ENCODE measurements around the gene IGSF5.
"Not testable (repeated sequence)": the region's sequence is repeated elsewhere in the genome, so short reads cannot be mapped to it uniquely, and the experiment has no call there.

Gene IGSF5

DNA sequence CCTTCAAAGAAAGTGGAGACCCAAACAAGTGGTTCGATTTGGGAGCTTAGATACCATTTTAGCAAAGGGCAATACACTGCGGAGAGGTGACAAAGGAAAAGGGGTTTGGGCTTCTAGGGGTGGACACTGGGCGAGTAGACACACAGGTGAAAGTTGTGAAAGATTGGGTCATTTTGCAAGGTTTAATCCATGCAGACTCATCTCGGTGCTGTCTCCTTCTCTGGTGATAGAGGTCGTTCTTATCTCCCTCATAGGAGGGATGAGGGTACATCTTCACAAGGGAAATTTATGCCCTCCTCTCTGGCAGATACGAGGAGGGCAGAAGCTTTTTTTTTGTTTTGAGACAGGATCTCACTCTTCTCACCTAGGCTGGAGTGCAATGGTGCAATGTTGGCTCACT is 6.4 kb upstream of the IGSF5 start:
- H3K27me3 ChIP-seq (ENCODE audit: insufficient read depth, insufficient read length): no peaks in the 10 kb centered on the region
- no peaks in the 10 kb centered on the region for H3K4me1 ChIP-seq (ENCODE audit: insufficient read depth, insufficient read length)
- H3K9ac ChIP-seq (ENCODE audit: insufficient read length, low read depth): no peak overlapping the region
- H3K4me3 ChIP-seq (ENCODE audit: insufficient read length, low read depth): no peak overlapping the region
- TF ChIP-seq ZNF274 (IDR thresholded peaks at IDR 0.05; ENCODE audit: low read depth, low read length) (no peak), YY1 (IDR thresholded peaks at IDR 0.05; ENCODE audit: insufficient read depth, insufficient read length) (no peak), SUZ12 (IDR thresholded peaks at IDR 0.05; ENCODE audit: extremely low read depth, insufficient read depth, insufficient read length) (no peak)
- no peaks in the 10 kb centered on the region for H3K36me3 ChIP-seq (ENCODE audit: insufficient read depth, insufficient read length, low read length)
- H3K9me3 ChIP-seq (ENCODE audit: insufficient read depth, low read length): peaks cover 3% of the 10 kb centered on the region; the same call in 1 of the 2 replicates
- no peak for DNase-seq (ENCODE audit: low read depth, low spot score)

DNA sequence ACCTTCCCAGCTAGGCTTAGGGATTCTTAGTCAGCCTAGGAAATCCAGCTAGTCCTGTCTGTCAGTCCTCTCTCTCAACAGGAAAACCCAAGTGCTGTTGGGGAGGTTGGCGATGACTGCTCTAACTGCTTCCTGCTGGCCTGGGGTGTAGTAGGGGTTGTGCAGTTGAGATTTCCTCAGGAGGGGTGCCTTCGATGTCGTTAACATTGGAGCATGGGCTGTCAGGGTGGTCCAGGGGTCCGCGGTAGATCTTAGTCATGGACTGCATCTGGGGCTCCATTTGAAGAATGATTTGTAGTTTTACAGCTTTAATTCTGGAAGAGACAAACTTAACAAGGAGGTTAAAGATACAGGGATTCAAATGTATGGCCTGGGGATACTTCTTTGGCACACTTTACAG is 5.5 kb upstream of the IGSF5 start:
- not testable (repeated sequence) for H3K4me3 ChIP-seq (ENCODE audit: insufficient read length, low read depth); H3K4me1 ChIP-seq (ENCODE audit: insufficient read depth, insufficient read length); DNase-seq (ENCODE audit: low read depth, low spot score); H3K9me3 ChIP-seq (ENCODE audit: insufficient read depth, low read length); H3K27me3 ChIP-seq (ENCODE audit: insufficient read depth, insufficient read length); H3K36me3 ChIP-seq (ENCODE audit: insufficient read depth, insufficient read length, low read length); H3K9ac ChIP-seq (ENCODE audit: insufficient read length, low read depth)

DNA sequence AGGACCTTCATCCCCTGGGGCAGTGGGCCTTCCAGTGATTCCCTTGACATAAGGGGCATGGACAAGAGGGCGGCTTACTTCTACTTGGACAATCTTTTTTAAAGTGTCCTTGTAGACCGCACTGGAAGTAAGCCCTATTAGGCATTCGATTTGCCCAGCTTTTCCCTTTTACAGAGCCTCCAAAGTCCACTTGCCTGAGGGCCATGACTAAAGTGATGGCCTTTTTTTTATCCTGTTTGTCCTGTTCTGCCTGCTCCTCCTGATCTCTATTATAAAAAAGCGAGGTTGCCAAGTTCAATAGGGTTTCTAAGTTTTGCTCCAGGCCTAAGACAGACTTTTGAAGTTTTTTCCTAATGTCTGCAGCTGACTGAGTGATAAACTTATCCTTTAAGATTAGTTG is 2.4 kb upstream of the IGSF5 start:
- H3K4me3 ChIP-seq (ENCODE audit: insufficient read length, low read depth); H3K9ac ChIP-seq (ENCODE audit: insufficient read length, low read depth); H3K9me3 ChIP-seq (ENCODE audit: insufficient read depth, low read length); H3K4me1 ChIP-seq (ENCODE audit: insufficient read depth, insufficient read length); H3K36me3 ChIP-seq (ENCODE audit: insufficient read depth, insufficient read length, low read length); H3K27me3 ChIP-seq (ENCODE audit: insufficient read depth, insufficient read length); DNase-seq (ENCODE audit: low read depth, low spot score): not testable (repeated sequence)

DNA sequence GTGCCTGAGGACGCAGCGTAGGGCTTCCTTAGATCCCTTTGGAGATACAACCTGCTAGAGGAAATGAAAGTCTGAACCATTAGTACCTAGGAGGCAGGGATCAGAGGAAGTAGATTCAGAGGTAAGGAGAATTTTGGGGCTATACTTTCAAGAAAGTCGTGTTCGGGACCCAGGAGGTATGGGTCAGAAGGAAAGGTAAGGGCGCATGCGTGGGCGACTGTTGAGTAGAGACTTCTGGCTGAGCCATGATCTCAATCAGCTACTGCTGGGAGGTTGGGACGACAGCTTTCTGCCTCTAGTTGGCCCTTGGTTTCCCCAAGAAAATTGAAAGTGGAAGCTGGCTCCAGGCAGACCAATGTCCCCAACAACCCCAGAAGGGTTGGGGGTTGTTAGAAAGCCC is 349 bp downstream of the IGSF5 start:
- DNase-seq (ENCODE audit: low read depth, low spot score); H3K4me1 ChIP-seq (ENCODE audit: insufficient read depth, insufficient read length); H3K36me3 ChIP-seq (ENCODE audit: insufficient read depth, insufficient read length, low read length); H3K4me3 ChIP-seq (ENCODE audit: insufficient read length, low read depth); H3K9ac ChIP-seq (ENCODE audit: insufficient read length, low read depth); H3K9me3 ChIP-seq (ENCODE audit: insufficient read depth, low read length); H3K27me3 ChIP-seq (ENCODE audit: insufficient read depth, insufficient read length): not testable (repeated sequence)

DNA sequence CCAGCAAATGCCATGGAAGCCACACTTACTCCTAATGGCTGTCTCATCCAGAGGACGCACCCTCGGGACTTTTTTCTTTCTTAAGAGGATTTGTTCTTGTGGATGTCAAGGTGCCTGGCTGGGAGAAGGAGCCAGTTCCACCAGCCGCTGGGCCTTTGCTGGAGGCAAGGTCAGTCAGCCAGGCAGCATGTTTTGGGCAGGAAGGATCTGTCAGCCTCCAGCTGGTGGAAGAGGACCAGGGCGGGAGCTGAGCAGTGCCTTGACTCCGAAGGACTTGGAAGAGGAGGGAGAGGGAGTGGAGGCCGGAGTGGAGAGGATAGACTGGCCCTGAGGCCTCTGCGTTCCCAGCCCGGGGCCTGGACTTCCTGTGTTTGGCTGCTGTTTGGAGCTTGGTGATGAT is 5.7 kb downstream of the IGSF5 start:
- Histone ChIP-seq H3K4me3 (ENCODE audit: insufficient read length, low read depth) (no peak overlapping the region), H3K4me1 (ENCODE audit: insufficient read depth, insufficient read length) (peaks cover 3% of the 10 kb centered on the region)

DNA sequence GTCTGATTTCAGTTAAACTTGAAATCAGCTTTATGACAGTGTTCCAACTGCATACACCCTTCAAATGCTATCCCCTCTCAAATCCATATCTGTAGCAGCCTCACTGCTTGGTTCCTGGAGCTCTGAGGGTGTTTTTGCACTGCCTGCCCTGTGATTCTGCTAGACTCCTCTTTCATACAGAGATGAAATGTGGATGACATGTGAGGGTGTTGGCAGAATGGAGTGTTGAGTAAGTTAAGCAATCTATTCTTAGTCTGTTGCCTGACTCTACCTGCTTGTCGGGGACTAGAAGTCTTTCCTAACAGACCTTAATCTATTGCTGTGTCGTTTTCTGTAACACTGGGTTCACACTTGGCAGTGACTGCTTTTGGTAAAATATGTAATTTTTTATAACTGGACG is 9.8 kb downstream of the IGSF5 start:
- no peaks in the 10 kb centered on the region for H3K27me3 ChIP-seq (ENCODE audit: insufficient read depth, insufficient read length)
- H3K9ac ChIP-seq (ENCODE audit: insufficient read length, low read depth): no peak overlapping the region
- H3K4me3 ChIP-seq (ENCODE audit: insufficient read length, low read depth): no peak overlapping the region
- no peak for DNase-seq (ENCODE audit: low read depth, low spot score)
- H3K36me3 ChIP-seq (ENCODE audit: insufficient read depth, insufficient read length, low read length): no peaks in the 10 kb centered on the region
- peaks cover 3% of the 10 kb centered on the region for H3K4me1 ChIP-seq (ENCODE audit: insufficient read depth, insufficient read length)
- TF ChIP-seq YY1 (IDR thresholded peaks at IDR 0.05; ENCODE audit: insufficient read depth, insufficient read length): no peak
- TF ChIP-seq ZNF274 (IDR thresholded peaks at IDR 0.05; ENCODE audit: low read depth, low read length): no peak
- TF ChIP-seq SUZ12 (IDR thresholded peaks at IDR 0.05; ENCODE audit: extremely low read depth, insufficient read depth, insufficient read length): no peak
- peaks cover 18% of the 10 kb centered on the region for H3K9me3 ChIP-seq (ENCODE audit: insufficient read depth, low read length)

More for the DNA sequence above, 5.7 kb downstream of the IGSF5 start:
- Histone ChIP-seq H3K27me3 (ENCODE audit: insufficient read depth, insufficient read length) (no peaks in the 10 kb centered on the region), H3K36me3 (ENCODE audit: insufficient read depth, insufficient read length, low read length) (no peaks in the 10 kb centered on the region), H3K9ac (ENCODE audit: insufficient read length, low read depth) (no peak overlapping the region), H3K9me3 (ENCODE audit: insufficient read depth, low read length) (peaks cover 18% of the 10 kb centered on the region)
- DNase-seq (ENCODE audit: low read depth, low spot score): no peak
- TF ChIP-seq ZNF274 (IDR thresholded peaks at IDR 0.05; ENCODE audit: low read depth, low read length): no peak
- no peak for TF ChIP-seq SUZ12 (IDR thresholded peaks at IDR 0.05; ENCODE audit: extremely low read depth, insufficient read depth, insufficient read length)
- no peak for TF ChIP-seq YY1 (IDR thresholded peaks at IDR 0.05; ENCODE audit: insufficient read depth, insufficient read length)

DNA sequence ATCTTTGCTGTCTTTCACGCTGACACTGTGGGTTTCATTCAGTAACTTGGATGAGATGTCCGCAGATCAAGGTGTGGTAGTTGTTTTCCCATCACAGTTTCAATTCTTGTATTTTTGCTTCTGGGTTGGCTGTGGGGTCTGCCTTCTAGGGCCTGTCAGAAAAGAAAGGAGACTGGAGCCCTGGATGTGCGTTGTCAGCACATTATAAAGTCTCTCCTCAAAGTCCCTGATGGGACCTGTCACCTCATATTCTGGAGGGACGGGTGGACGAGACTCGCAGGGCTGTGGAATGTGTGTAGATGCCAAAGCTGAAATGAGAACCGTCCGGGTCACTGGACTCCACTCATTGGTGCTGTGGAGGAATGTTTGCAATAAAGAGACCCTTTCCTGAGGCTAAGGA is 11.3 kb downstream of the IGSF5 start:
- H3K4me3 ChIP-seq (ENCODE audit: insufficient read length, low read depth): no peak overlapping the region
- H3K9me3 ChIP-seq (ENCODE audit: insufficient read depth, low read length): peaks cover 18% of the 10 kb centered on the region
- no peaks in the 10 kb centered on the region for H3K4me1 ChIP-seq (ENCODE audit: insufficient read depth, insufficient read length)
- TF ChIP-seq ZNF274 (IDR thresholded peaks at IDR 0.05; ENCODE audit: low read depth, low read length) (no peak), SUZ12 (IDR thresholded peaks at IDR 0.05; ENCODE audit: extremely low read depth, insufficient read depth, insufficient read length) (no peak), YY1 (IDR thresholded peaks at IDR 0.05; ENCODE audit: insufficient read depth, insufficient read length) (no peak)
- no peaks in the 10 kb centered on the region for H3K36me3 ChIP-seq (ENCODE audit: insufficient read depth, insufficient read length, low read length)
- no peak for DNase-seq (ENCODE audit: low read depth, low spot score)
- H3K9ac ChIP-seq (ENCODE audit: insufficient read length, low read depth): no peak overlapping the region
- H3K27me3 ChIP-seq (ENCODE audit: insufficient read depth, insufficient read length): no peaks in the 10 kb centered on the region

DNA sequence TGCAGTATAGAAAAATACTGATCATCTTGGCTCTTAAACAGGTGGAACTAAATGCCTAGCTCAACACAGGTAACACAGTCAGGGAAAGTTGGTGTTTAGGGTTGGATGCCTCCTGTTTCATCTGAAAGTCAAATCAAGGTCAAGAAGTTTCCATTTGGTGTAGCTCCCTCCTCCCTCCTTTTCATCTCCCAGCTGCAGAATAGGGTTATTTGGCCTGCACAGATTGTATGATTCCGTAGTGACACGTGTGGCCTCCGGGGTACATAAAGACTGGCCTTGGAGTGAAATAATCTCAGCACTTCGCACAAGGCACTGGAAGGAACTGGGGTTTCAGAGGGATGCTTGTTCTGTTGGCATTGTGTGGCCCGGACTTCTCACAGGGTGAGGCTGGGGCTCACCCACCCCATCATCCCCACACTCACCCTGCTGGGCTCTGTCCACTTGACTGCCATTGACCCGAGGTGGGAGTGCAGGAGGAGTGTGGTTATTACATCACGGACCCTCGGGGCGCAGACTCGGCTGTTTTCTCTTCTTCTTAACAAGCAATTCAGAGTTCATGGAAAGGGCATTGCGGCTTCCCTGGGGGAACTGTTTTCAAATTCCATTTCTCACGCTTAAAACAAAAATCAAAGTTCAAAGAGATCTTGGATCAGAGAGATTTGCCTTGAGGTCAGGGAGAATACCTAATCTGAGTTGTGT is 18.4 kb downstream of the IGSF5 start:
- Histone ChIP-seq H3K36me3 (ENCODE audit: insufficient read depth, insufficient read length, low read length) (no peaks in the 10 kb centered on the region), H3K4me1 (ENCODE audit: insufficient read depth, insufficient read length) (peaks cover 2% of the 10 kb centered on the region), H3K9ac (ENCODE audit: insufficient read length, low read depth) (no peak overlapping the region), H3K27me3 (ENCODE audit: insufficient read depth, insufficient read length) (peaks cover 2% of the 10 kb centered on the region), H3K4me3 (ENCODE audit: insufficient read length, low read depth) (no peak overlapping the region), H3K9me3 (ENCODE audit: insufficient read depth, low read length) (no peaks in the 10 kb centered on the region)
- no peak for DNase-seq (ENCODE audit: low read depth, low spot score)
- no peak for TF ChIP-seq YY1 (IDR thresholded peaks at IDR 0.05; ENCODE audit: insufficient read depth, insufficient read length)
- no peak for TF ChIP-seq ZNF274 (IDR thresholded peaks at IDR 0.05; ENCODE audit: low read depth, low read length)
- no peak for TF ChIP-seq SUZ12 (IDR thresholded peaks at IDR 0.05; ENCODE audit: extremely low read depth, insufficient read depth, insufficient read length)

Measured in NT2/D1 (cell line).